Thyroid gland (tissue), 4 donors: ENCODE measurements around the gene PCYOX1L. TPM values are rescaled to one million over a fixed set of nuclear protein-coding genes. Genes with fewer than 3 reads are reported as not detected.

Experiments used
- DNase-seq, 2 donors: peaks; one replicate each; pipeline ENCODE4 v3.0.0-alpha.2; 2019
- H3K27ac ChIP-seq, 3 donors: fragments of 200-600 bp; sonication (generic); 1 replicate in 2 of 3; 2 replicates in 1 of 3; pipeline ENCODE4 v1.5.1; 2016 to 2019; ENCODE audit warnings: mild to moderate bottlenecking in 1 of 3, moderate library complexity in 1 of 3
- H3K27me3 ChIP-seq: fragments of 200-600 bp; sonication (generic); one replicate; pipeline ENCODE4 v1.5.1; 2019
- H3K36me3 ChIP-seq, 2 donors: fragments of 200-600 bp; sonication (generic); one replicate each; pipeline ENCODE4 v1.5.1; 2016 to 2019
- H3K4me1 ChIP-seq, 2 donors: fragments of 200-600 bp; sonication (generic); one replicate each; pipeline ENCODE4 v1.5.1; 2017 to 2019
- H3K4me3 ChIP-seq, 3 donors: fragments of 200-600 bp; sonication (generic); replicated peaks in 1 of 3; 1 replicate in 2 of 3; 2 replicates in 1 of 3; pipeline ENCODE4 v1.5.1; 2016; ENCODE audit warnings: mild to moderate bottlenecking in 1 of 3
- H3K9me3 ChIP-seq: fragments of 200-600 bp; sonication (generic); one replicate; pipeline ENCODE4 v1.5.1; 2017
- CTCF ChIP-seq, 6 experiments: fragments of 200-600 bp in 3 of 6; fragments of 450-650 bp in 3 of 6; sonication (generic) in 3 of 6; IDR thresholded peaks; one replicate each; pipeline ENCODE4 v1.5.1; 2016 to 2019; ENCODE audit warnings: antibody characterized with exemption in 6 of 6, mild to moderate bottlenecking in 2 of 6, inconsistent platforms in 1 of 6, moderate library complexity in 1 of 6
- POLR2A ChIP-seq, 2 donors: fragments of 450-650 bp; IDR thresholded peaks; one replicate each; pipeline ENCODE4 v1.6.1; 2017; ENCODE audit warnings: antibody characterized with exemption in 2 of 2, mild to moderate bottlenecking in 2 of 2, moderate library complexity in 1 of 2
- WGBS, 2 donors: methylation state at CpG; one replicate each; pipeline ENCODE4 v1.1.5; 2017; 5-methylcytosine and 5-hydroxymethylcytosine counted together
- intact Hi-C: fragments of 100-400 bp; cut with DNase I; formaldehyde crosslinking; loops from one replicate; pipeline ENCODE4 v1.15.1; 2023
- total RNA-seq, 4 donors: library from RNA; depleted of rRNA; stranded (reverse); fragments of >200 nt; gene quantifications; one replicate each; pipeline ENCODE4 v1.2.3, GENCODE V29; 2016

PCYOX1L gene
- total RNA-seq, 4 donors from 2014 or later = 1.8 to 4.4 (median 2.4) TPM

- DNase-seq = no peak
- H3K27me3 ChIP-seq = no peaks in the 10 kb centered on the region
- peak overlapping the region in 2 of 3 donors; percentile 24 to 50 for H3K27ac ChIP-seq
- H3K36me3 ChIP-seq = no peaks in the 10 kb centered on the region
- no peak for TF ChIP-seq POLR2A (IDR thresholded peaks at IDR 0.05)
- no peak for TF ChIP-seq CTCF (IDR thresholded peaks at IDR 0.05)
- no peak overlapping the region for H3K4me3 ChIP-seq
- H3K4me1 ChIP-seq = no peaks in the 10 kb centered on the region
- H3K9me3 ChIP-seq = no peaks in the 10 kb centered on the region
- intact Hi-C loops = no loop called here
- 85% methylated on average over 9 of the region's 9 CpGs for WGBS, 2 donors
Observed at GRCh38 chr5:149411738-149412519, 54.1 kb downstream of the PCYOX1L start.

GRCh38 chr5:149412783-149413476 is 55.1 kb downstream of the PCYOX1L start:
- DNase-seq = no peak
- TF ChIP-seq CTCF (IDR thresholded peaks at IDR 0.05) = no peak
- no peak for TF ChIP-seq POLR2A (IDR thresholded peaks at IDR 0.05)
- intact Hi-C loops = no loop called here
- peaks cover 0 to 3% of the 10 kb centered on the region in 2 donors for H3K4me1 ChIP-seq
- H3K27ac ChIP-seq = peak overlapping the region in 2 of 3 donors; percentile 48 to 58
- H3K27me3 ChIP-seq = no peaks in the 10 kb centered on the region
- H3K4me3 ChIP-seq = no peak overlapping the region
- H3K9me3 ChIP-seq = no peaks in the 10 kb centered on the region
- no peaks in the 10 kb centered on the region for H3K36me3 ChIP-seq
- WGBS, 2 donors = 79 to 91% methylated on average over 8 of the region's 8 CpGs

- DNase-seq = no peak
- intact Hi-C loops = no loop called here
- WGBS, 2 donors = 84 to 87% methylated on average over 16 of the region's 16 CpGs
- Histone ChIP-seq H3K36me3 (no peaks in the 10 kb centered on the region), H3K27ac (peak overlapping the region in 2 of 3 donors; percentile 34 to 36), H3K4me3 (no peak overlapping the region), H3K9me3 (no peaks in the 10 kb centered on the region), H3K27me3 (no peaks in the 10 kb centered on the region), H3K4me1 (peaks cover 0 to 3% of the 10 kb centered on the region in 2 donors)
- TF ChIP-seq POLR2A (IDR thresholded peaks at IDR 0.05) (no peak), CTCF (IDR thresholded peaks at IDR 0.05) (no peak)
Observed at GRCh38 chr5:149413477-149414210, 55.8 kb downstream of the PCYOX1L start.

GRCh38 chr5:149414405-149415065 is 56.7 kb downstream of the PCYOX1L start:
- 67 to 76% methylated on average over 7 of the region's 7 CpGs for WGBS, 2 donors
- intact Hi-C loops = no loop called here
- TF ChIP-seq CTCF (IDR thresholded peaks at IDR 0.05) (no peak), POLR2A (IDR thresholded peaks at IDR 0.05) (no peak)
- peak overlapping the region in 2 of 3 donors; percentile 38 to 43 for H3K27ac ChIP-seq
- no peak overlapping the region for H3K4me3 ChIP-seq
- no peaks in the 10 kb centered on the region for H3K36me3 ChIP-seq
- H3K9me3 ChIP-seq = no peaks in the 10 kb centered on the region
- no peaks in the 10 kb centered on the region for H3K27me3 ChIP-seq
- peaks cover 0 to 3% of the 10 kb centered on the region in 2 donors for H3K4me1 ChIP-seq
- no peak for DNase-seq
